ENCODE measurements around the gene CCR7. TPM values are rescaled to one million over a fixed set of nuclear protein-coding genes. Genes with fewer than 3 reads are reported as not detected.
A peak's percentile ranks its signal among the peaks of the same experiment; 100 is the strongest.

The CCR7 gene
- total and polyA plus RNA-seq, 2 of the 8 experiments (the other 6 are each of a cell fraction or from before 2014, with no cell fraction given) = 0.12 to 0.17 TPM

- Histone ChIP-seq H3K79me1 (ENCODE audit: low read depth, low read length) (no peaks in the 10 kb centered on the region), H4K8ac (ENCODE audit: extremely low read depth, insufficient read depth, low read length) (no peak overlapping the region), H2BK15ac (ENCODE audit: low read length) (peak overlapping the region; percentile 81; the same call in 1 of the 2 replicates), H2AK5ac (ENCODE audit: low read depth, low read length) (no peak overlapping the region), H3K56ac (replicated peaks; ENCODE audit: insufficient read length, low read depth, low read length) (no peak overlapping the region), H2BK20ac (ENCODE audit: low read length) (0 out of 2 replicates have a peak overlapping the region, but pooled peaks have one; percentile 48), H3K23me2 (ENCODE audit: low read depth, low read length) (no peaks in the 10 kb centered on the region), H3K18ac (ENCODE audit: extremely low read depth, low read length) (no peak overlapping the region), H3K9me3 (ENCODE audit: insufficient read depth in 2 of 2, low read depth in 1 of 2, low read length in 1 of 2) (no peaks in the 10 kb centered on the region), H2BK5ac (ENCODE audit: low read depth, low read length) (peak overlapping the region; percentile 82), H4K5ac (ENCODE audit: insufficient read length, low read depth, low read length) (no peak overlapping the region), H2BK12ac (ENCODE audit: low read depth, low read length) (peak overlapping the region; percentile 56; the same call in 1 of the 2 replicates), H3K4me2 (ENCODE audit: insufficient read depth in 1 of 2, low read depth in 2 of 2, low read length in 2 of 2) (no peak overlapping the region), H3K4me1 (replicated peaks in 1 of 4; ENCODE audit: control insufficient read depth in 3 of 4, insufficient read depth in 4 of 4, low read length in 3 of 4) (peaks cover 2 to 10% (median 6%) of the 10 kb centered on the region in 4 experiments; a peak in 6 of 7 replicates), H2BK120ac (replicated peaks; ENCODE audit: low read depth, low read length) (no peak overlapping the region), H3K79me2 (ENCODE audit: control insufficient read depth in 1 of 2, insufficient read depth in 2 of 2, low read length in 2 of 2) (no peaks in the 10 kb centered on the region), H3K27ac (ENCODE audit: low read depth, low read length) (no peak overlapping the region), H3K14ac (ENCODE audit: insufficient read length) (no peak overlapping the region), H3K4ac (replicated peaks; ENCODE audit: insufficient read length, low read depth, low read length) (no peak overlapping the region), H4K91ac (replicated peaks; ENCODE audit: insufficient read length, low read length) (peak overlapping the region; percentile 31), H3K27me3 (replicated peaks in 1 of 4; ENCODE audit: control insufficient read depth in 3 of 4, extremely low read depth in 1 of 4, insufficient read depth in 3 of 4, low read length in 3 of 4) (no peaks in the 10 kb centered on the region; a peak in 1 of 7 replicates), H3K36me3 (ENCODE audit: control insufficient read depth in 2 of 4, insufficient read depth in 4 of 4, low read length in 3 of 4) (no peaks in the 10 kb centered on the region), H2AFZ (ENCODE audit: low read length) (no peak overlapping the region), H3K9ac (replicated peaks in 1 of 4; ENCODE audit: extremely low read depth in 1 of 4, low read depth in 3 of 4, low read length in 3 of 4) (no peak overlapping the region), H4K20me1 (replicated peaks in 1 of 2; ENCODE audit: control insufficient read depth in 1 of 2, insufficient read depth in 2 of 2, low read length in 2 of 2) (peaks cover 0 to 1% of the 10 kb centered on the region in 2 experiments), H3K23ac (ENCODE audit: insufficient read length) (no peak overlapping the region), H3K4me3 (ENCODE audit: extremely low read depth in 1 of 4, insufficient read depth in 2 of 4, low read depth in 3 of 4, low read length in 4 of 4) (no peak overlapping the region)
- DNase-seq (ENCODE audit: low read depth in 1 of 2, low spot score in 2 of 2) (no peak), FAIRE-seq (no peak)
- WGBS, 2 experiments (ENCODE audit: extremely low coverage in 1 of 2, insufficient coverage in 1 of 2, insufficient read length in 1 of 2, insufficient replicate concordance in 2 of 2, low coverage in 1 of 2, low lambda C conversion rate in 2 of 2, missing lambda C conversion rate in 1 of 2) = 94% methylated on average over 20 of the region's 20 CpGs; no CpG with 5 or more reads in 1 of the 2 experiments
- CTCF ChIA-PET (ENCODE audit: partially characterized antibody) = interaction anchor here (0.6 to 19.4 kb wide), 8 partner anchors 8 to 184 kb away, joined by 3 to 435 read pairs (median 10); partner anchors contain the start of gene IGFBP4
- POLR2A ChIA-PET (ENCODE audit: partially characterized antibody) = interaction anchor here (1.0 kb wide), 1 partner anchor 1148 kb away, joined by 3 read pairs; no protein-coding TSS in a partner anchor
- TF ChIP-seq SP4 (IDR thresholded peaks at IDR 0.05; ENCODE audit: low read length) (no peak), GABPA (IDR thresholded peaks at IDR 0.05; ENCODE audit: borderline replicate concordance, insufficient read depth, low read length) (no peak), BCL11A (IDR thresholded peaks at IDR 0.05; ENCODE audit: low read depth in 2 of 2, low read length in 2 of 2) (no peak)
These were observed 24.0 kb downstream of the CCR7 start for GRCh38 chr17:40541060-40541872.
